H9 (cell line): ENCODE results near the gene C1orf226. TPM values are rescaled to one million over a fixed set of nuclear protein-coding genes. Genes with fewer than 3 reads are reported as not detected.

Experiments
- DNase-seq: peaks from one replicate; pipeline ENCODE4 v3.0.0-alpha.2; 2017
- H2AFZ ChIP-seq: one replicate; pipeline ENCODE4 v1.6.1; 2013; ENCODE audit warnings: mild to moderate bottlenecking, low read length, control low read depth, moderate library complexity
- H2AK5ac ChIP-seq: 2 replicates; pipeline ENCODE4 v1.6.1; 2013; ENCODE audit warnings: low read length, control low read depth, mixed read lengths; ENCODE audit not compliant: insufficient read length
- H2BK120ac ChIP-seq: one replicate; pipeline ENCODE4 v1.6.1; 2013; ENCODE audit warnings: low read depth, mild to moderate bottlenecking, low read length, control low read depth, inconsistent platforms; ENCODE audit not compliant: poor library complexity, severe bottlenecking
- H2BK12ac ChIP-seq: 2 replicates; pipeline ENCODE4 v1.6.1; 2013; ENCODE audit warnings: low read length, control low read depth, mixed read lengths, low read depth; ENCODE audit not compliant: insufficient read length
- H2BK15ac ChIP-seq: 2 replicates; pipeline ENCODE4 v1.6.1; 2013; ENCODE audit warnings: low read depth, low read length, control low read depth
- H2BK20ac ChIP-seq: one replicate; pipeline ENCODE4 v1.6.1; 2013; ENCODE audit warnings: low read depth, mild to moderate bottlenecking, low read length, control low read depth, inconsistent platforms; ENCODE audit not compliant: poor library complexity, severe bottlenecking
- H2BK5ac ChIP-seq: 2 replicates; pipeline ENCODE4 v1.6.1; 2013; ENCODE audit warnings: low read length, control low read depth, mixed read lengths; ENCODE audit not compliant: insufficient read length
- H3K14ac ChIP-seq: 2 replicates; pipeline ENCODE4 v1.6.1; 2013; ENCODE audit warnings: low read length, control low read depth; ENCODE audit not compliant: insufficient read depth
- H3K18ac ChIP-seq: 2 replicates; pipeline ENCODE4 v1.6.1; 2013; ENCODE audit warnings: low read depth, mild to moderate bottlenecking, mixed read lengths, low read length, control low read depth; ENCODE audit not compliant: insufficient read length
- H3K23ac ChIP-seq: 2 replicates; pipeline ENCODE4 v1.6.1; 2013; ENCODE audit warnings: low read length, control low read depth, mixed read lengths, low read depth; ENCODE audit not compliant: insufficient read length
- H3K23me2 ChIP-seq: 2 replicates; pipeline ENCODE4 v1.6.1; 2013; ENCODE audit warnings: low read depth, mild to moderate bottlenecking, mixed read lengths, low read length, control low read depth; ENCODE audit not compliant: insufficient read length, poor library complexity, severe bottlenecking
- H3K27ac ChIP-seq: 2 replicates; pipeline ENCODE4 v1.5.1; 2013; ENCODE audit warnings: low read length, control low read depth, mixed read lengths, low read depth; ENCODE audit not compliant: insufficient read length
- H3K27me3 ChIP-seq: 2 replicates; pipeline ENCODE4 v1.6.1; 2013; ENCODE audit warnings: low read length, control low read depth, inconsistent platforms; ENCODE audit not compliant: insufficient read depth
- H3K4ac ChIP-seq: 2 replicates; pipeline ENCODE4 v1.6.1; 2013; ENCODE audit warnings: low read depth, mild to moderate bottlenecking, control low read depth, inconsistent platforms, low read length, moderate library complexity
- H3K4me1 ChIP-seq: 2 replicates; pipeline ENCODE4 v1.6.1; 2013; ENCODE audit warnings: low read length, control low read depth, inconsistent platforms; ENCODE audit not compliant: insufficient read depth
- H3K4me2 ChIP-seq: 2 replicates; pipeline ENCODE4 v1.6.1; 2013; ENCODE audit warnings: low read length, control low read depth, mixed read lengths; ENCODE audit not compliant: insufficient read length, insufficient read depth
- H3K56ac ChIP-seq: 2 replicates; pipeline ENCODE4 v1.6.1; 2013; ENCODE audit warnings: low read depth, mild to moderate bottlenecking, mixed read lengths, low read length, control low read depth; ENCODE audit not compliant: insufficient read length
- H3K79me1 ChIP-seq: 2 replicates; pipeline ENCODE4 v1.6.1; 2013; ENCODE audit warnings: low read depth, mild to moderate bottlenecking, moderate library complexity, low read length, control low read depth, inconsistent platforms; ENCODE audit not compliant: insufficient read depth, poor library complexity, severe bottlenecking
- H3K79me2 ChIP-seq: 2 replicates; pipeline ENCODE4 v1.6.1; 2013; ENCODE audit warnings: low read length, control low read depth, inconsistent platforms; ENCODE audit not compliant: insufficient read depth
- H3K9ac ChIP-seq: 2 replicates; pipeline ENCODE4 v1.6.1; 2013; ENCODE audit warnings: low read length, control low read depth, mixed read lengths; ENCODE audit not compliant: insufficient read length; ENCODE audit errors: extremely low read depth
- H3K9me3 ChIP-seq: one replicate; pipeline ENCODE4 v1.6.1; 2013; ENCODE audit warnings: low read depth, low read length, inconsistent platforms; ENCODE audit not compliant: control insufficient read depth
- H3T11ph ChIP-seq: one replicate; pipeline ENCODE4 v1.6.1; 2013; ENCODE audit warnings: mild to moderate bottlenecking, low read length, control low read depth, inconsistent platforms
- H4K20me1 ChIP-seq: one replicate; pipeline ENCODE4 v1.6.1; 2013; ENCODE audit not compliant: control insufficient read depth, insufficient read length, insufficient read depth
- H4K5ac ChIP-seq: 2 replicates; pipeline ENCODE4 v1.6.1; 2013; ENCODE audit warnings: low read depth, mild to moderate bottlenecking, mixed read lengths, low read length, control low read depth; ENCODE audit not compliant: insufficient read length
- H4K8ac ChIP-seq: replicated peaks from 2 replicates; pipeline ENCODE4 v1.6.1; 2013; ENCODE audit warnings: low read length, control low read depth, mixed read lengths, low read depth; ENCODE audit not compliant: insufficient read length
- H4K91ac ChIP-seq: 2 replicates; pipeline ENCODE4 v1.6.1; 2013; ENCODE audit warnings: low read depth, mild to moderate bottlenecking, moderate library complexity, mixed read lengths, low read length, control low read depth; ENCODE audit not compliant: insufficient read length
- H3K27ac Mint-ChIP-seq, 3 experiments: 2 replicates in 2 of 3; 3 replicates in 1 of 3; pipeline ENCODE4 v1.8.0; 2020 to 2021; ENCODE audit warnings: mixed read lengths in 3 of 3, mild to moderate bottlenecking in 1 of 3, moderate library complexity in 1 of 3
- H3K27me3 Mint-ChIP-seq: 2 replicates; pipeline ENCODE4 v1.8.0; 2021; ENCODE audit warnings: low read depth, mild to moderate bottlenecking, moderate library complexity, mixed read lengths
- H3K36me3 Mint-ChIP-seq, 3 experiments: 2 replicates in 2 of 3; 3 replicates in 1 of 3; pipeline ENCODE4 v1.8.0; 2020 to 2021; ENCODE audit warnings: low read depth in 3 of 3, mixed read lengths in 3 of 3; ENCODE audit not compliant: insufficient read depth in 1 of 3
- H3K4me1 Mint-ChIP-seq, 2 experiments: 2 replicates each; pipeline ENCODE4 v1.8.0; 2020; ENCODE audit warnings: mixed read lengths in 2 of 2
- H3K4me3 Mint-ChIP-seq, 2 experiments: 2 replicates in 1 of 2; 3 replicates in 1 of 2; pipeline ENCODE4 v1.8.0; 2020 to 2021; ENCODE audit warnings: mild to moderate bottlenecking in 2 of 2, mixed read lengths in 2 of 2, moderate library complexity in 1 of 2
- H3K9me3 Mint-ChIP-seq, 2 experiments: 2 replicates in 1 of 2; 3 replicates in 1 of 2; pipeline ENCODE4 v1.8.0; 2020; ENCODE audit warnings: mild to moderate bottlenecking in 2 of 2, mixed read lengths in 2 of 2, moderate library complexity in 1 of 2
- CTCF ChIP-seq: fragments of 200-600 bp; sonication (generic); conservative IDR thresholded peaks from 3 replicates; pipeline ENCODE4 v1.8.0; 2021; ENCODE audit warnings: antibody characterized with exemption, mild to moderate bottlenecking
- WGBS: extraction: QIAGEN DNeasy Blood & Tissue Kit; methylation state at CpG from one replicate; pipeline ENCODE4 v1.1.7; 2013; ENCODE audit warnings: missing lambda C conversion rate, low lambda C conversion rate, mixed read lengths; ENCODE audit not compliant: insufficient read length; ENCODE audit errors: extremely low coverage; 5-methylcytosine and 5-hydroxymethylcytosine counted together
- total RNA-seq: library from RNA; stranded (reverse); gene quantifications from 2 replicates; pipeline ENCODE4 v1.2.1, GENCODE V29; 2021

Gene C1orf226
- total RNA-seq, 1 experiment from 2014 or later: 11.5 TPM

- Histone ChIP-seq H3T11ph (no peak overlapping the region), H2BK120ac (no peak overlapping the region), H3K56ac (no peak overlapping the region), H2BK15ac (no peak overlapping the region), H3K23ac (no peak overlapping the region), H4K91ac (no peak overlapping the region), H3K23me2 (no peaks in the 10 kb centered on the region), H3K9ac (no peak overlapping the region), H3K18ac (no peak overlapping the region), H4K8ac (no peak overlapping the region), H3K4me1 (no peaks in the 10 kb centered on the region), H3K79me2 (no peaks in the 10 kb centered on the region), H3K14ac (no peak overlapping the region), H3K4me2 (no peak overlapping the region), H2BK5ac (no peak overlapping the region), H2BK12ac (no peak overlapping the region), H3K9me3 (no peaks in the 10 kb centered on the region), H3K4ac (no peak overlapping the region), H4K20me1 (no peaks in the 10 kb centered on the region), H4K5ac (no peak overlapping the region), H3K27me3 (no peaks in the 10 kb centered on the region), H3K79me1 (no peaks in the 10 kb centered on the region), H2AFZ (no peak overlapping the region), H3K27ac (no peak overlapping the region), H2AK5ac (no peak overlapping the region), H2BK20ac (no peak overlapping the region)
- peaks cover 2 to 10% (median 3%) of the 10 kb centered on the region in 3 experiments; a peak in 4 of 7 replicates for H3K36me3 Mint-ChIP-seq
- TF ChIP-seq CTCF: no peak
- H3K4me1 Mint-ChIP-seq: peaks cover 0 to 7% of the 10 kb centered on the region in 2 experiments; a peak in 2 of 4 replicates
- no peaks in the 10 kb centered on the region for H3K27me3 Mint-ChIP-seq
- no peak overlapping the region for H3K4me3 Mint-ChIP-seq
- H3K27ac Mint-ChIP-seq: no peak overlapping the region
- no CpG with 5 or more reads among the region's 9 CpGs for WGBS
- no peak for DNase-seq
- no peaks in the 10 kb centered on the region for H3K9me3 Mint-ChIP-seq
Observed at GRCh38 chr1:162366671-162367070, 14.9 kb upstream of the C1orf226 start.
